ENCODE data around the gene ZFYVE19. TPM values are rescaled to one million over a fixed set of nuclear protein-coding genes. Genes with fewer than 3 reads are reported as not detected.

The ZFYVE19 gene, protein sequence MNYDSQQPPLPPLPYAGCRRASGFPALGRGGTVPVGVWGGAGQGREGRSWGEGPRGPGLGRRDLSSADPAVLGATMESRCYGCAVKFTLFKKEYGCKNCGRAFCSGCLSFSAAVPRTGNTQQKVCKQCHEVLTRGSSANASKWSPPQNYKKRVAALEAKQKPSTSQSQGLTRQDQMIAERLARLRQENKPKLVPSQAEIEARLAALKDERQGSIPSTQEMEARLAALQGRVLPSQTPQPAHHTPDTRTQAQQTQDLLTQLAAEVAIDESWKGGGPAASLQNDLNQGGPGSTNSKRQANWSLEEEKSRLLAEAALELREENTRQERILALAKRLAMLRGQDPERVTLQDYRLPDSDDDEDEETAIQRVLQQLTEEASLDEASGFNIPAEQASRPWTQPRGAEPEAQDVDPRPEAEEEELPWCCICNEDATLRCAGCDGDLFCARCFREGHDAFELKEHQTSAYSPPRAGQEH
- total RNA-seq (2014; rRNA removed; shearing (Covaris generic)) (24.3 and 29.3 TPM in 2 replicates), total RNA-seq (2022) (18.8 and 22.8 TPM in 2 replicates), Bru-seq, nascent RNA (percentile 55 among the genes with signal in this experiment), BruChase-seq, experiment 1, labeled RNA remaining after a 6-hour chase (percentile 65 among the genes with signal in this experiment), BruChase-seq, experiment 2, labeled RNA remaining after a 2-hour chase (percentile 70 among the genes with signal in this experiment)
- long read RNA-seq, partial matches to known transcripts: 7 of 19 reads
- long read RNA-seq, other reads (novel, unspliced or antisense): 4 of 19 reads

DNA sequence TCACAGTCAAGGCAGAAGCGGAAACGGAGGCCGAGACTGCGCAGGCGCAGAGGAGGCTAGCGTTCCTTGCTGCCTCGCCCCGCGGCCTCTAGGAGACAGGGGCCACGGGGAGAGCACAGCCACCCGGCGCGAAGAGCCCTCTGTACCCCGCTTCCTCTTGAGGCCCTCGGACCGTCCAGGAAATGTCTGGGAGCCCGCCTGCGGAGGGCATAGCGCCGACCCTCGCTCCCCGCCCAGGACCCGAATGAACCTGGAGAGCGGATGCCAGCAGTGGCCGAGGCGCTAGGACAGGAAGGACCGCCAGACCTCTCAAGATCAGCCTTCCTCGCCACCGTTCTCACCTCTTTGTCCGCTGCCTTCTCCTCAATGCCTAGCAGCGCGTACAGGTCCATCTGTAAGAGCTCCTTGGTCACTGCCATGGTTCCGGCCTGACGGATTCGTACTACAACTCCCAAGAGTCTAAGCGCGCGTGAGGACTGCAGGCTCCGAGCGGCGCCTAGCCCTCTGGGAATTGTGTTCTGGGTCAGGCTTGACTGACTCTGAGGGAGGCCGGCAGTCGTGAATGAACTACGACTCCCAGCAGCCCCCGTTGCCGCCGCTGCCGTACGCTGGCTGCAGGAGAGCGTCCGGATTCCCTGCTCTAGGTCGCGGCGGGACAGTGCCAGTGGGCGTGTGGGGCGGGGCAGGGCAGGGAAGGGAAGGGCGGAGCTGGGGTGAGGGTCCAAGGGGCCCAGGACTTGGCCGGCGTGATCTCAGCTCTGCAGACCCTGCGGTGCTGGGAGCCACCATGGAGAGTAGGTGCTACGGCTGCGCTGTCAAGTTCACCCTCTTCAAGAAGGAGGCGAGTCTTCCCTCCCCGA is at the start of gene ZFYVE19, which contains the start of gene DNAJC17:
ZFYVE19 (plus strand) TSS at position 62 of the 860 bp plus-strand sequence; CDS start at position 563, 501 bp downstream.
DNAJC17 (minus strand) TSS at position 446 of the 860 bp plus-strand sequence; CDS start at position 419, 27 bp downstream.
- Histone ChIP-seq H3K36me3 (ENCODE audit: insufficient read depth, low read length) (peaks cover 5% of the 10 kb centered on the region; the same call in 1 of the 2 replicates), H2AFZ (ENCODE audit: low read length) (peak within 1 kb of the TSS; percentile 97), H3K4me2 (ENCODE audit: low read length) (peak within 1 kb of the TSS; percentile 92), H3K27ac (ENCODE audit: low read depth, low read length, poor library complexity, severe bottlenecking) (peak within 1 kb of the TSS; percentile 76), H3K9me2 (ENCODE audit: insufficient read depth, low read length) (no peaks in the 10 kb centered on the region), H3K4me3 (ENCODE audit: low read depth, low read length, poor library complexity, severe bottlenecking) (peak within 1 kb of the TSS; percentile 78), H3K9me3 (ENCODE audit: low read length) (no peaks in the 10 kb centered on the region), H3K4me1 (ENCODE audit: insufficient read depth, low read length, poor library complexity, severe bottlenecking) (peaks cover 19% of the 10 kb centered on the region), H3K79me2 (ENCODE audit: insufficient read depth, low read depth, low read length) (peaks cover 16% of the 10 kb centered on the region; the same call in 1 of the 2 replicates), H4K20me1 (ENCODE audit: insufficient read depth, low read length) (no peaks in the 10 kb centered on the region)
- intact Hi-C loops (cut with micrococcal nuclease; ENCODE audit: unreplicated experiment): loop anchor here (1.0 to 2.0 kb wide), 3 partner anchors 38 to 88 kb away; partner anchors contain the start of genes C15orf62 and RMDN3
- TF ChIP-seq EZH2phosphoT487 (IDR thresholded peaks at IDR 0.05; ENCODE audit: borderline replicate concordance, low read depth, low read length): no peak
- TF ChIP-seq, protein P1, sequence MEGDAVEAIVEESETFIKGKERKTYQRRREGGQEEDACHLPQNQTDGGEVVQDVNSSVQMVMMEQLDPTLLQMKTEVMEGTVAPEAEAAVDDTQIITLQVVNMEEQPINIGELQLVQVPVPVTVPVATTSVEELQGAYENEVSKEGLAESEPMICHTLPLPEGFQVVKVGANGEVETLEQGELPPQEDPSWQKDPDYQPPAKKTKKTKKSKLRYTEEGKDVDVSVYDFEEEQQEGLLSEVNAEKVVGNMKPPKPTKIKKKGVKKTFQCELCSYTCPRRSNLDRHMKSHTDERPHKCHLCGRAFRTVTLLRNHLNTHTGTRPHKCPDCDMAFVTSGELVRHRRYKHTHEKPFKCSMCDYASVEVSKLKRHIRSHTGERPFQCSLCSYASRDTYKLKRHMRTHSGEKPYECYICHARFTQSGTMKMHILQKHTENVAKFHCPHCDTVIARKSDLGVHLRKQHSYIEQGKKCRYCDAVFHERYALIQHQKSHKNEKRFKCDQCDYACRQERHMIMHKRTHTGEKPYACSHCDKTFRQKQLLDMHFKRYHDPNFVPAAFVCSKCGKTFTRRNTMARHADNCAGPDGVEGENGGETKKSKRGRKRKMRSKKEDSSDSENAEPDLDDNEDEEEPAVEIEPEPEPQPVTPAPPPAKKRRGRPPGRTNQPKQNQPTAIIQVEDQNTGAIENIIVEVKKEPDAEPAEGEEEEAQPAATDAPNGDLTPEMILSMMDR (conservative IDR thresholded peaks at IDR 0.05; ENCODE audit: low read length): no peak
- CTCF ChIA-PET (ENCODE audit: unreplicated experiment): interaction anchor here (0.6 to 1.1 kb wide), 3 partner anchors 25 to 372 kb away, joined by 3 to 5 read pairs (median 4); no protein-coding TSS in a partner anchor
- no TSS peak for BruUV-seq (replicated peaks)
- DNase-seq (ENCODE audit: low spot score): peak; percentile 99
- POLR2A ChIA-PET: interaction anchor here (0.5 to 1.3 kb wide), 6 partner anchors 10 to 113 kb away, joined by 3 to 4 read pairs (median 4); partner anchors contain the start of gene VPS18

DNA sequence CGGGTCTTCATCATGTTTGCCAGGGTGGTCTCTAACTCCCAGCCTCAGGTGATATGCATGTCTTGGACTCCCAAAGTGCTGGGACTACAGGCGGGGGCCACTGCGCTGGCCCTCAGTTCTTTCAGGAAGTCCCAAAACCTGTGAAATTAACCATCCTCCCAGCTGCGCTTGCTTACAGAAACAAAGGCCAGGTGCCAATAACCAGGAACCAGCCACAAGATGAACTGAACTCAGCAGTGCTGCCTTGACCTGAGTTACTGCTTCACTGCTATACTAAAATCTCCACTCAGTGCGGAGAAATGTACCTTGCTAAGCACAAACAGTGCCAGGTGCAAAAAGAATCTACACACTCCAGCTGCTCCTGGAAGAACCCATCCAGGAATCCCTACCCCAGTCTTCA is 46.9 kb upstream of the ZFYVE19 start:
- peak; percentile 68 for DNase-seq (ENCODE audit: low spot score)
- POLR2A ChIA-PET: interaction anchor here (1.3 kb wide), 1 partner anchor 9 kb away, joined by 3 read pairs; no protein-coding TSS in a partner anchor
- no peaks in the 10 kb centered on the region for H4K20me1 ChIP-seq (ENCODE audit: insufficient read depth, low read length)
- H3K4me3 ChIP-seq (ENCODE audit: low read depth, low read length, poor library complexity, severe bottlenecking): no peak overlapping the region
- BruUV-seq (replicated peaks): no TSS peak
- intact Hi-C loops (cut with micrococcal nuclease; ENCODE audit: unreplicated experiment): no loop called here
- peaks cover 2% of the 10 kb centered on the region; the same call in 1 of the 2 replicates for H3K79me2 ChIP-seq (ENCODE audit: insufficient read depth, low read depth, low read length)
- no peaks in the 10 kb centered on the region for H3K9me3 ChIP-seq (ENCODE audit: low read length)
- CTCF ChIA-PET (ENCODE audit: unreplicated experiment): no interaction called here
- H3K4me2 ChIP-seq (ENCODE audit: low read length): peak overlapping the region; percentile 47
- H2AFZ ChIP-seq (ENCODE audit: low read length): peak overlapping the region; percentile 59
- H3K9me2 ChIP-seq (ENCODE audit: insufficient read depth, low read length): no peaks in the 10 kb centered on the region
- H3K36me3 ChIP-seq (ENCODE audit: insufficient read depth, low read length): no peaks in the 10 kb centered on the region
- H3K4me1 ChIP-seq (ENCODE audit: insufficient read depth, low read length, poor library complexity, severe bottlenecking): peaks cover 54% of the 10 kb centered on the region
- TF ChIP-seq, protein P1 (conservative IDR thresholded peaks at IDR 0.05; ENCODE audit: low read length): no peak
- no peak for TF ChIP-seq EZH2phosphoT487 (IDR thresholded peaks at IDR 0.05; ENCODE audit: borderline replicate concordance, low read depth, low read length)
- peak overlapping the region; percentile 49 for H3K27ac ChIP-seq (ENCODE audit: low read depth, low read length, poor library complexity, severe bottlenecking)

Data from OCI-LY7 (cell line).